HCT116 (cell line): ENCODE data around the gene CCHCR1. TPM values are rescaled to one million over a fixed set of nuclear protein-coding genes. Genes with fewer than 3 reads are reported as not detected.

Experiments used
- ATAC-seq: fragments of 200-7000 bp; cut with Tn5 transposase; 2 replicates; pipeline ENCODE4 v1.9.1; 2020; ENCODE audit warnings: mild to moderate bottlenecking, moderate library complexity
- BruUV-seq: library from RNA; stranded (reverse); fragments of 400-500 nt; replicated peaks from 2 replicates; lab custom pipeline; 2021; lab: Mats Ljungman, UMichigan
- CTCF ChIA-PET: fragments of 300-600 bp; sonication (Branson Sonifier 250); formaldehyde crosslinking; loops from one replicate; lab custom pipeline; 2021; ENCODE audit warnings: antibody characterized with exemption; lab: Charles Lee
- POLR2A ChIA-PET: fragments of 300-600, 350-600 bp; sonication (Branson Sonifier 250); formaldehyde crosslinking; loops from one replicate; lab custom pipeline; 2021; ENCODE audit warnings: antibody characterized with exemption; lab: Charles Lee
- RAD21 ChIA-PET, 2 experiments: fragments of 300-600 bp; sonication (Branson Sonifier 250); formaldehyde crosslinking; loops; one replicate each; lab custom pipeline; 2023; ENCODE audit warnings: low total read pairs in 2 of 2; ENCODE audit not compliant: uncharacterized antibody in 2 of 2, unreplicated experiment in 2 of 2, low non-redundant PET in 1 of 2; lab: Charles Lee
- DNase-seq: peaks from one replicate; pipeline ENCODE4 v3.0.0-alpha.2; 2010; ENCODE audit warnings: low read depth, low spot score
- H2AFZ ChIP-seq: fragments of 200-600 bp; shearing (Covaris generic), sonication (generic); 2 replicates; pipeline ENCODE4 v1.6.1; 2017; ENCODE audit warnings: low read depth, mixed run types, mixed read lengths, antibody characterized with exemption, low read length; ENCODE audit not compliant: poor library complexity, severe bottlenecking
- H3K27ac ChIP-seq: 2 replicates; pipeline ENCODE4 v1.5.1; 2012; ENCODE audit warnings: low read depth, low read length
- H3K27me3 ChIP-seq: fragments of 200-600 bp; sonication (generic); 2 replicates; pipeline ENCODE4 v1.6.1; 2016; ENCODE audit warnings: mixed run types, low read length, mixed read lengths; ENCODE audit not compliant: insufficient read depth
- H3K36me3 ChIP-seq, 2 experiments: fragments of 200-500 bp in 1 of 2; fragments of 200-600 bp in 1 of 2; sonication (Bioruptor generic) in 1 of 2; sonication (generic) in 1 of 2; 2 replicates each; pipeline versions ENCODE4 v1.5.1 to v1.6.1; 2014 to 2016; ENCODE audit warnings: low read length in 2 of 2, inconsistent platforms in 1 of 2, mixed read lengths in 1 of 2, mixed run types in 1 of 2; ENCODE audit not compliant: insufficient read depth in 2 of 2, control insufficient read depth in 1 of 2
- H3K4me1 ChIP-seq, 2 experiments: fragments of 200-600 bp in 1 of 2; sonication (generic) in 1 of 2; 2 replicates each; pipeline versions ENCODE4 v1.5.1 to v1.6.1; 2012 to 2017; ENCODE audit warnings: low read length in 2 of 2, inconsistent platforms in 1 of 2, mild to moderate bottlenecking in 1 of 2, mixed read lengths in 1 of 2, mixed run types in 1 of 2, moderate library complexity in 1 of 2; ENCODE audit not compliant: insufficient read depth in 2 of 2, control insufficient read depth in 1 of 2
- H3K4me2 ChIP-seq: fragments of 200-600 bp; sonication (generic); 2 replicates; pipeline ENCODE4 v1.6.1; 2017; ENCODE audit warnings: mixed run types, low read length, mixed read lengths
- H3K4me3 ChIP-seq, 2 experiments: fragments of 200-600 bp in 1 of 2; sonication (generic) in 1 of 2; replicated peaks in 1 of 2; 2 replicates each; pipeline ENCODE4 v1.5.1; 2011 to 2016; ENCODE audit warnings: low read length in 2 of 2, control low read depth in 1 of 2, low read depth in 1 of 2, mild to moderate bottlenecking in 1 of 2, mixed read lengths in 1 of 2, mixed run types in 1 of 2
- H3K79me2 ChIP-seq: fragments of 200-600 bp; sonication (generic); 2 replicates; pipeline ENCODE4 v1.6.1; 2017; ENCODE audit warnings: mild to moderate bottlenecking, mixed run types, low read length, moderate library complexity, mixed read lengths; ENCODE audit not compliant: insufficient read depth
- H3K9ac ChIP-seq: fragments of 200-600 bp; sonication (generic); 2 replicates; pipeline ENCODE4 v1.6.1; 2016; ENCODE audit warnings: low read length, mixed read lengths
- H3K9me2 ChIP-seq: fragments of 200-600 bp; sonication (generic), shearing (Covaris generic); 2 replicates; pipeline ENCODE4 v1.6.1; 2017; ENCODE audit warnings: mixed run types, mild to moderate bottlenecking, moderate library complexity; ENCODE audit not compliant: insufficient read depth
- H3K9me3 ChIP-seq, 2 experiments: fragments of 200-500 bp in 1 of 2; fragments of 200-600 bp in 1 of 2; sonication (Bioruptor generic) in 1 of 2; sonication (generic) in 1 of 2; 2 replicates each; pipeline ENCODE4 v1.6.1; 2014 to 2017; ENCODE audit warnings: low read length in 2 of 2, mixed read lengths in 2 of 2, inconsistent platforms in 1 of 2, low read depth in 1 of 2, mild to moderate bottlenecking in 1 of 2, mixed run types in 1 of 2, moderate library complexity in 1 of 2; ENCODE audit not compliant: control insufficient read depth in 1 of 2, insufficient read depth in 1 of 2
- H4K20me1 ChIP-seq: fragments of 200-600 bp; sonication (generic), shearing (Covaris generic); 2 replicates; pipeline ENCODE4 v1.6.1; 2017; ENCODE audit warnings: mixed run types, mild to moderate bottlenecking, moderate library complexity; ENCODE audit not compliant: insufficient read depth
- EGR1 ChIP-seq: IDR thresholded peaks from 2 replicates; pipeline ENCODE4 v1.6.1; 2012; ENCODE audit warnings: low read depth
- EZH2phosphoT487 ChIP-seq: fragments of 200-600 bp; IDR thresholded peaks from 2 replicates; pipeline ENCODE4 v1.6.1; 2018; ENCODE audit warnings: antibody characterized with exemption, borderline replicate concordance
- FOSL1 ChIP-seq: IDR thresholded peaks from 2 replicates; pipeline ENCODE4 v1.6.1; 2012; ENCODE audit warnings: low read depth
- JUND ChIP-seq: IDR thresholded peaks from 2 replicates; pipeline ENCODE4 v1.6.1; 2012
- POLR2A ChIP-seq: IDR thresholded peaks from 2 replicates; pipeline ENCODE4 v1.7.0; 2011; ENCODE audit warnings: borderline replicate concordance; ENCODE audit not compliant: insufficient read depth, insufficient read length; ENCODE audit errors: extremely low read depth
- POLR2AphosphoS5 ChIP-seq: IDR thresholded peaks from 2 replicates; pipeline ENCODE4 v1.6.1; 2011; ENCODE audit warnings: mild to moderate bottlenecking, low read depth, low read length, moderate library complexity
- RAD21 ChIP-seq: IDR thresholded peaks from 2 replicates; pipeline ENCODE4 v1.6.1; 2012; ENCODE audit warnings: low read depth, mild to moderate bottlenecking
- SP1 ChIP-seq: IDR thresholded peaks from 2 replicates; pipeline ENCODE4 v1.6.1; 2012; ENCODE audit warnings: low read depth
- TCF7L2 ChIP-seq: IDR thresholded peaks from 2 replicates; pipeline ENCODE4 v1.7.0; 2011; ENCODE audit warnings: borderline replicate concordance, inconsistent platforms; ENCODE audit not compliant: insufficient read depth, insufficient read length; ENCODE audit errors: extremely low read depth
- YY1 ChIP-seq: IDR thresholded peaks from 2 replicates; pipeline ENCODE4 v1.6.1; 2011; ENCODE audit warnings: low read length, low read depth, moderate library complexity, mild to moderate bottlenecking; ENCODE audit not compliant: insufficient replicate concordance; ENCODE audit errors: extremely low read depth
- ZFX ChIP-seq: fragments of 450-650 bp; IDR thresholded peaks from 2 replicates; pipeline ENCODE4 v1.6.1; 2017
- ZNF274 ChIP-seq: fragments of 200-500 bp; sonication (Bioruptor generic); IDR thresholded peaks from 2 replicates; pipeline ENCODE4 v1.6.1; 2014; ENCODE audit warnings: mild to moderate bottlenecking, low read depth, low read length, inconsistent platforms
- intact Hi-C: fragments of 100-400 bp; cut with micrococcal nuclease; formaldehyde crosslinking; loops from 2 replicates; pipeline ENCODE4 v1.10.0; 2022
- total RNA-seq: library from RNA; stranded (reverse); gene quantifications from one replicate; pipeline ENCODE4 v1.2.1, GENCODE V29; 2021; ENCODE audit not compliant: unreplicated experiment
- TF ChIP-seq, protein P1 (sequence below): IDR thresholded peaks from 2 replicates; pipeline ENCODE4 v1.6.1; 2012; ENCODE audit warnings: low read depth
- TF ChIP-seq, protein P2 (sequence below): IDR thresholded peaks from 2 replicates; pipeline ENCODE4 v1.6.1; 2012
- TF ChIP-seq, protein P3 (sequence below): IDR thresholded peaks from 2 replicates; pipeline ENCODE4 v1.6.1; 2012

Gene CCHCR1
- total RNA-seq, 1 experiment from 2014 or later = 40.7 TPM

DNA sequence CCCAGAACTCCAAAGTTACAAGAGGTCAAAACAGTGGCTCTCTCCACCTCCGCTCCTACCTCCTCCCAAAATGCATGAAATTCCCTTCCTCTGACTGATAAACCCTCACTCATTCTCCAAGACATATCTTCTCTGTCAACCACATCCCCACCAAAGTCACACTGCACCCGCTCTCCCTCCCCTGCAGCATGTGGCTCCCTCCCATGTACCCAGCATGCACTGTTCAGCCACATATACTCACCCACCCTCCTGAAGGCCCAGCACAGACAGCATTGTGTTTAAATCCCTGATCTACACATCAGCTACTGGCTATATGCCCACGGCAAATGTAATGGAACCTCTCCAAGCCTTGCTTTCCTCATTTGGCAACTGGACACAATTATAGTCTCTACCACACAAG is 18.4 kb upstream of the CCHCR1 start:
- ATAC-seq = no peak
- no peaks in the 10 kb centered on the region for H4K20me1 ChIP-seq
- peaks cover 0 to 13% of the 10 kb centered on the region in 2 experiments; a peak in 3 of 4 replicates for H3K4me1 ChIP-seq
- no peaks in the 10 kb centered on the region for H3K9me2 ChIP-seq
- no peaks in the 10 kb centered on the region for H3K27me3 ChIP-seq
- no TSS peak for BruUV-seq
- H3K9me3 ChIP-seq = no peaks in the 10 kb centered on the region
- DNase-seq = no peak
- H2AFZ ChIP-seq = no peak overlapping the region
- POLR2A ChIA-PET = no interaction called here
- TF ChIP-seq TCF7L2 (no peak), POLR2AphosphoS5 (no peak)
- TF ChIP-seq, all 23 proteins: peak for 0
- RAD21 ChIA-PET = no interaction called here
- intact Hi-C loops = no loop called here
- no peak overlapping the region for H3K27ac ChIP-seq
- no peak overlapping the region for H3K4me2 ChIP-seq
- H3K9ac ChIP-seq = no peak overlapping the region
- H3K4me3 ChIP-seq = no peak overlapping the region
- CTCF ChIA-PET = no interaction called here
- no peaks in the 10 kb centered on the region for H3K79me2 ChIP-seq
- H3K36me3 ChIP-seq = no peaks in the 10 kb centered on the region

DNA sequence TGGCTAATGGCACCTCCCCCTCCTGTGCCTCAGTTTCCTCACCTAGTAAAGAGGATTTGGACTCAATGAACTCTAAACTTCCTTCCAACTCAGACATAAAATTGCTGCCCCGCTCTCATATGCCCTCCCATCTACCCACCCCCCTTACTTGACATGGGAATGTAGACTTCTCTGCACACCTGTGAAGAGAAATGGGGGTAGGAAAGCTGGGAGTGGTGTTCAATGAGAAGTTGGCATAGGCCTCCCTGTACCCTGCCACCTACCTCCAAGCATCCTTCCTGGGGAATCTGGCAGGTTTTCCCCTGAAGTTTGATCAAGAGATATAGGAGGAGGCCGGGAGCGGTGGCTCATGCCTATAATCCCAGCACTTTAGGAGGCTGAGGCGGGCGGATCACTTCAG is 16.8 kb upstream of the CCHCR1 start:
- POLR2A ChIA-PET = no interaction called here
- H3K4me3 ChIP-seq = no peak overlapping the region
- no peak overlapping the region for H2AFZ ChIP-seq
- no peaks in the 10 kb centered on the region for H3K36me3 ChIP-seq
- DNase-seq (no peak), ATAC-seq (no peak)
- CTCF ChIA-PET = interaction anchor here (1.3 kb wide), 1 partner anchor 192 kb away, joined by 3 read pairs; no protein-coding TSS in a partner anchor
- no peaks in the 10 kb centered on the region for H3K9me3 ChIP-seq
- no TSS peak for BruUV-seq
- H3K27ac ChIP-seq = no peak overlapping the region
- H3K4me2 ChIP-seq = no peak overlapping the region
- RAD21 ChIA-PET = no interaction called here
- H4K20me1 ChIP-seq = no peaks in the 10 kb centered on the region
- intact Hi-C loops = no loop called here
- no peak overlapping the region for H3K9ac ChIP-seq
- H3K9me2 ChIP-seq = no peaks in the 10 kb centered on the region
- H3K4me1 ChIP-seq = peaks cover 3 to 18% of the 10 kb centered on the region in 2 experiments
- H3K79me2 ChIP-seq = no peaks in the 10 kb centered on the region
- H3K27me3 ChIP-seq = no peaks in the 10 kb centered on the region
- TF ChIP-seq RAD21 = no peak
- no peak for TF ChIP-seq POLR2AphosphoS5
- TF ChIP-seq EZH2phosphoT487 = no peak
- no peak for TF ChIP-seq ZFX
- no peak for TF ChIP-seq FOSL1
- no peak for TF ChIP-seq ZNF274
- TF ChIP-seq SP1 = no peak
- TF ChIP-seq, protein P1, sequence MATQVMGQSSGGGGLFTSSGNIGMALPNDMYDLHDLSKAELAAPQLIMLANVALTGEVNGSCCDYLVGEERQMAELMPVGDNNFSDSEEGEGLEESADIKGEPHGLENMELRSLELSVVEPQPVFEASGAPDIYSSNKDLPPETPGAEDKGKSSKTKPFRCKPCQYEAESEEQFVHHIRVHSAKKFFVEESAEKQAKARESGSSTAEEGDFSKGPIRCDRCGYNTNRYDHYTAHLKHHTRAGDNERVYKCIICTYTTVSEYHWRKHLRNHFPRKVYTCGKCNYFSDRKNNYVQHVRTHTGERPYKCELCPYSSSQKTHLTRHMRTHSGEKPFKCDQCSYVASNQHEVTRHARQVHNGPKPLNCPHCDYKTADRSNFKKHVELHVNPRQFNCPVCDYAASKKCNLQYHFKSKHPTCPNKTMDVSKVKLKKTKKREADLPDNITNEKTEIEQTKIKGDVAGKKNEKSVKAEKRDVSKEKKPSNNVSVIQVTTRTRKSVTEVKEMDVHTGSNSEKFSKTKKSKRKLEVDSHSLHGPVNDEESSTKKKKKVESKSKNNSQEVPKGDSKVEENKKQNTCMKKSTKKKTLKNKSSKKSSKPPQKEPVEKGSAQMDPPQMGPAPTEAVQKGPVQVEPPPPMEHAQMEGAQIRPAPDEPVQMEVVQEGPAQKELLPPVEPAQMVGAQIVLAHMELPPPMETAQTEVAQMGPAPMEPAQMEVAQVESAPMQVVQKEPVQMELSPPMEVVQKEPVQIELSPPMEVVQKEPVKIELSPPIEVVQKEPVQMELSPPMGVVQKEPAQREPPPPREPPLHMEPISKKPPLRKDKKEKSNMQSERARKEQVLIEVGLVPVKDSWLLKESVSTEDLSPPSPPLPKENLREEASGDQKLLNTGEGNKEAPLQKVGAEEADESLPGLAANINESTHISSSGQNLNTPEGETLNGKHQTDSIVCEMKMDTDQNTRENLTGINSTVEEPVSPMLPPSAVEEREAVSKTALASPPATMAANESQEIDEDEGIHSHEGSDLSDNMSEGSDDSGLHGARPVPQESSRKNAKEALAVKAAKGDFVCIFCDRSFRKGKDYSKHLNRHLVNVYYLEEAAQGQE = no peak
- TF ChIP-seq TCF7L2 = no peak
- no peak for TF ChIP-seq EGR1
- TF ChIP-seq, protein P2, sequence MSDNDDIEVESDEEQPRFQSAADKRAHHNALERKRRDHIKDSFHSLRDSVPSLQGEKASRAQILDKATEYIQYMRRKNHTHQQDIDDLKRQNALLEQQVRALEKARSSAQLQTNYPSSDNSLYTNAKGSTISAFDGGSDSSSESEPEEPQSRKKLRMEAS = no peak
- TF ChIP-seq POLR2A = no peak
- TF ChIP-seq JUND = no peak
- TF ChIP-seq, protein P3, sequence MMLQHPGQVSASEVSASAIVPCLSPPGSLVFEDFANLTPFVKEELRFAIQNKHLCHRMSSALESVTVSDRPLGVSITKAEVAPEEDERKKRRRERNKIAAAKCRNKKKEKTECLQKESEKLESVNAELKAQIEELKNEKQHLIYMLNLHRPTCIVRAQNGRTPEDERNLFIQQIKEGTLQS = no peak
- no peak for TF ChIP-seq YY1
